ENCODE results near the gene DTWD2.

- TF ChIP-seq, protein P1, sequence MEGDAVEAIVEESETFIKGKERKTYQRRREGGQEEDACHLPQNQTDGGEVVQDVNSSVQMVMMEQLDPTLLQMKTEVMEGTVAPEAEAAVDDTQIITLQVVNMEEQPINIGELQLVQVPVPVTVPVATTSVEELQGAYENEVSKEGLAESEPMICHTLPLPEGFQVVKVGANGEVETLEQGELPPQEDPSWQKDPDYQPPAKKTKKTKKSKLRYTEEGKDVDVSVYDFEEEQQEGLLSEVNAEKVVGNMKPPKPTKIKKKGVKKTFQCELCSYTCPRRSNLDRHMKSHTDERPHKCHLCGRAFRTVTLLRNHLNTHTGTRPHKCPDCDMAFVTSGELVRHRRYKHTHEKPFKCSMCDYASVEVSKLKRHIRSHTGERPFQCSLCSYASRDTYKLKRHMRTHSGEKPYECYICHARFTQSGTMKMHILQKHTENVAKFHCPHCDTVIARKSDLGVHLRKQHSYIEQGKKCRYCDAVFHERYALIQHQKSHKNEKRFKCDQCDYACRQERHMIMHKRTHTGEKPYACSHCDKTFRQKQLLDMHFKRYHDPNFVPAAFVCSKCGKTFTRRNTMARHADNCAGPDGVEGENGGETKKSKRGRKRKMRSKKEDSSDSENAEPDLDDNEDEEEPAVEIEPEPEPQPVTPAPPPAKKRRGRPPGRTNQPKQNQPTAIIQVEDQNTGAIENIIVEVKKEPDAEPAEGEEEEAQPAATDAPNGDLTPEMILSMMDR (IDR thresholded peaks at IDR 0.05) = no peak
- TF ChIP-seq POLR2AphosphoS5 (IDR thresholded peaks at IDR 0.05) (no peak), POLR2A (IDR thresholded peaks at IDR 0.05) (no peak), EP300 (IDR thresholded peaks at IDR 0.05) (no peak)
These were observed 35.2 kb downstream of the DTWD2 start for GRCh38 chr5:118952992-118953651.

Measured in gastroesophageal sphincter (tissue), 3 donors.